WERI-Rb-1 (cell line): ENCODE data around the gene TCF25.

ENCODE experiments used
- DNase-seq: peaks from one replicate; pipeline ENCODE4 v3.0.0-alpha.2; 2020
- H3K27ac ChIP-seq: fragments of 250-450 bp; sonication (Bioruptor Pico); 2 replicates; pipeline ENCODE4 v1.5.1; 2020; ENCODE audit warnings: mild to moderate bottlenecking, moderate library complexity
- H3K27me3 ChIP-seq: fragments of 250-450 bp; sonication (Bioruptor Pico); 2 replicates; pipeline ENCODE4 v1.5.1; 2021; ENCODE audit warnings: mild to moderate bottlenecking, low read depth, moderate library complexity; ENCODE audit not compliant: insufficient read depth, severe bottlenecking
- H3K36me3 ChIP-seq: fragments of 250-450 bp; sonication (Bioruptor Pico); 2 replicates; pipeline ENCODE4 v1.5.1; 2020; ENCODE audit warnings: mild to moderate bottlenecking, moderate library complexity
- H3K4me3 ChIP-seq: 2 replicates; pipeline ENCODE4 v1.5.1; 2011; ENCODE audit warnings: low read depth, mild to moderate bottlenecking, control low read depth, low read length
- H3K9me3 ChIP-seq: fragments of 250-450 bp; sonication (Bioruptor Pico); 2 replicates; pipeline ENCODE4 v1.5.1; 2021; ENCODE audit warnings: mild to moderate bottlenecking, moderate library complexity; ENCODE audit not compliant: severe bottlenecking
- TF ChIP-seq, protein P1 (sequence below): IDR thresholded peaks from 2 replicates; pipeline ENCODE4 v1.5.1; 2011; ENCODE audit warnings: low read depth, mild to moderate bottlenecking, control low read depth, inconsistent platforms, low read length

Gene TCF25

DNA sequence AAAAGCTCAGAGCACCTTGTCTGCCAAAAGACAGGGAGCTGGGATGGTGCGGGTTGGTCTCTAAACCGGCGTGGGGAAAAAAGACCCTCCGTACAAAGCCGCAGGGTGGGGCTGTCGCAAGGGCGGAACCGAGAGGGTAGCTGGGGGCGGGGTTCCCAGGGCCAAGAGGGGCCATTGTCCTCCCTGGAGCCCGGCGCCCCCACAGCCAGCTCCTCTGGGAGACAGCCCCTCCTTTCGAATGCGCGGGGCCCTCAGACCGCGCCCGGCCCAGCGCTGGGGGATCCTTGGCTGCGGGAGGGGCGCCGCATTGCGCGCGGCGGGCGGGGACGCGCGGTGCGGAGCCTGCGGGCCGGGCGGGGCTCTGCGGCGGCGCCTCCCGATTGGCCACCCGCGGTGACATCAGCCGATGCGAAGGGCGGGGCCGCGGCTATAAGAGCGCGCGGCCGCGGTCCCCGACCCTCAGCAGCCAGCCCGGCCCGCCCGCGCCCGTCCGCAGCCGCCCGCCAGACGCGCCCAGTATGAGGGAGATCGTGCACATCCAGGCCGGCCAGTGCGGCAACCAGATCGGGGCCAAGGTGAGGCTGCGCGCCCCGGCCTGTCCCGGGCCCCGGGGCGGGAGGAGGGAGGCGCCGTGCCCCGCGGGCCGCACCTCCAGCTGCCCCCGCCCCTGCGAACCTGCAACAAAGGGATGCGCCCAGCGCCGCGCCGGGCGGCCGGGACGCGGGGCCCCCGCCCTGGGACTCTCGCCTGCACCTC lies 49.7 kb downstream of the TCF25 start, which contains the start of gene TUBB3:
Gene TUBB3 (plus strand): TSS at position 459 of the 756 bp plus-strand sequence. CDS start 60 bp downstream, at position 519.
- DNase-seq: peak; percentile 69
- H3K4me3 ChIP-seq: peak within 1 kb of the TSS; percentile 77
- TF ChIP-seq, protein P1, sequence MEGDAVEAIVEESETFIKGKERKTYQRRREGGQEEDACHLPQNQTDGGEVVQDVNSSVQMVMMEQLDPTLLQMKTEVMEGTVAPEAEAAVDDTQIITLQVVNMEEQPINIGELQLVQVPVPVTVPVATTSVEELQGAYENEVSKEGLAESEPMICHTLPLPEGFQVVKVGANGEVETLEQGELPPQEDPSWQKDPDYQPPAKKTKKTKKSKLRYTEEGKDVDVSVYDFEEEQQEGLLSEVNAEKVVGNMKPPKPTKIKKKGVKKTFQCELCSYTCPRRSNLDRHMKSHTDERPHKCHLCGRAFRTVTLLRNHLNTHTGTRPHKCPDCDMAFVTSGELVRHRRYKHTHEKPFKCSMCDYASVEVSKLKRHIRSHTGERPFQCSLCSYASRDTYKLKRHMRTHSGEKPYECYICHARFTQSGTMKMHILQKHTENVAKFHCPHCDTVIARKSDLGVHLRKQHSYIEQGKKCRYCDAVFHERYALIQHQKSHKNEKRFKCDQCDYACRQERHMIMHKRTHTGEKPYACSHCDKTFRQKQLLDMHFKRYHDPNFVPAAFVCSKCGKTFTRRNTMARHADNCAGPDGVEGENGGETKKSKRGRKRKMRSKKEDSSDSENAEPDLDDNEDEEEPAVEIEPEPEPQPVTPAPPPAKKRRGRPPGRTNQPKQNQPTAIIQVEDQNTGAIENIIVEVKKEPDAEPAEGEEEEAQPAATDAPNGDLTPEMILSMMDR: no peak
- no peaks in the 10 kb centered on the region for H3K9me3 ChIP-seq
- H3K27ac ChIP-seq: peak within 1 kb of the TSS; percentile 94
- no peaks in the 10 kb centered on the region for H3K27me3 ChIP-seq
- no peaks in the 10 kb centered on the region for H3K36me3 ChIP-seq

DNA sequence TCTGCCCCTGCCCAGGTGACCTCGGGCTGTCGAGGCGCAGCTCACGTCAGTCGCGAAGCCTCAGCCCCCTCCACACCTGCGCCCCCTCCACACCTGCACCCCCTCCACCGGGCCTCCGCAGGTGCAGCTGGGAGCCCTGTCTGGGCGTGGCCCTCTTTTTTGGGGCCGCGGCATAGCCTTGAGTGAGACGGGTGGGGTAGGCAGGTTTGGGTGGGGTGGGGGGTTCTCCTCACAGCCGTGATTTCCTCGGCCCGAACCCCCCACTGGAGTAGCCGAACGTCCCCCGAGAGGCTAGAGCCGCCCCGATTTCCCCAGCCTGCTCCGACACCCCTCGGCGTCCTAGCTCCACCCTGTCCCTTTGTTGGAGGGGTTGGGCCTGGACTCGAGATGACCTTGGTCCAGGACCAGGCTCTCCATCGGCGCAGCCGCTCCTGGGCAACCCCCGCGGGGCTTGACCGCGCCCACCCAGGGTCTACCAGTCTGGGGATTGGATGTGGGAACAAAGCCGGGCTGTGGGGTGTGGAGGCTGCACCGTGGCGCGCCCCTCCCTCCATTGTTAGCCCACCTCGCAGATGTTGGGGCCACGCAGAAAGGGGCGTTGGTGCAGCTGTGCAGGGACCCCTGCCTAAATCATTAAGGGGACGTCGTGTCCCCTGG lies 50.4 kb downstream of the TCF25 start:
- no peaks in the 10 kb centered on the region for H3K36me3 ChIP-seq
- peak overlapping the region; percentile 94 for H3K27ac ChIP-seq
- no peaks in the 10 kb centered on the region for H3K27me3 ChIP-seq
- peak; percentile 44 for DNase-seq
- peak overlapping the region; percentile 65 for H3K4me3 ChIP-seq
- no peaks in the 10 kb centered on the region for H3K9me3 ChIP-seq
- TF ChIP-seq, protein P1: no peak

- Histone ChIP-seq H3K36me3 (peaks cover under 1% of the 10 kb centered on the region; the same call in 1 of the 2 replicates), H3K27me3 (no peaks in the 10 kb centered on the region), H3K27ac (peak overlapping the region; percentile 94), H3K4me3 (peak overlapping the region; percentile 65), H3K9me3 (no peaks in the 10 kb centered on the region)
- peak; percentile 77 for DNase-seq
- TF ChIP-seq, protein P1: no peak
Observed at GRCh38 chr16:89924297-89924924, 51.0 kb downstream of the TCF25 start.

DNA sequence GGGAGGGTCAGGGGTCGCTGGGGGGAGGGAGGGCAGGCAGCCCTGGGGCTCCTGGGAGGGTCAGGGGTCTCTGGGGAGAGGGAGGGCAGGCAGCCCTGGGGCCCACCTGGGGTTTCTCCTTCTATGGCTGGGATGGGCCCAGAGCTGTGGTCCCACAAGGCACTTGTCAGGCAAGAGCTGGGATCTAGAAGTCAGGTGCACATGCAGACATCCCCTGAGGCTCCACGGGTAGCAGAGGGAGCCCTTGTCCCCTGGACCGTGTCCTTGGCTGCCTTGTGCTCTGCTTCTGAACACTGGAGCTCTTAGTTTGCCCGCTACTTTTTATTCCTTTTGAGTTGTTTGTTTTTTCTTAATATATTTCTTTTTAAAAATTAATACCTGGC lies 51.5 kb downstream of the TCF25 start:
- TF ChIP-seq, protein P1: no peak
- Histone ChIP-seq H3K9me3 (no peaks in the 10 kb centered on the region), H3K27ac (peak overlapping the region; percentile 57), H3K4me3 (peak overlapping the region; percentile 65), H3K36me3 (peaks cover 4% of the 10 kb centered on the region), H3K27me3 (no peaks in the 10 kb centered on the region)
- DNase-seq: no peak

- no peak for DNase-seq
- TF ChIP-seq, protein P1: no peak
- Histone ChIP-seq H3K36me3 (peaks cover 4% of the 10 kb centered on the region), H3K27ac (peak overlapping the region; percentile 62), H3K4me3 (peak overlapping the region; percentile 47), H3K9me3 (no peaks in the 10 kb centered on the region), H3K27me3 (no peaks in the 10 kb centered on the region)
Observed at GRCh38 chr16:89925596-89926079, 52.2 kb downstream of the TCF25 start.
